HG02938 (cell line): ENCODE results near the gene GCNT4.
"Not testable (repeated sequence)": the region's sequence is repeated elsewhere in the genome, so short reads cannot be mapped to it uniquely, and the experiment has no call there.

ENCODE experiments used
- ATAC-seq: cut with Tn5 transposase; IDR thresholded peaks from one replicate; pipeline ENCODE4 v1.9.1; 2021; ENCODE audit warnings: mild to moderate bottlenecking, moderate library complexity; ENCODE audit not compliant: unreplicated experiment

Gene GCNT4, protein sequence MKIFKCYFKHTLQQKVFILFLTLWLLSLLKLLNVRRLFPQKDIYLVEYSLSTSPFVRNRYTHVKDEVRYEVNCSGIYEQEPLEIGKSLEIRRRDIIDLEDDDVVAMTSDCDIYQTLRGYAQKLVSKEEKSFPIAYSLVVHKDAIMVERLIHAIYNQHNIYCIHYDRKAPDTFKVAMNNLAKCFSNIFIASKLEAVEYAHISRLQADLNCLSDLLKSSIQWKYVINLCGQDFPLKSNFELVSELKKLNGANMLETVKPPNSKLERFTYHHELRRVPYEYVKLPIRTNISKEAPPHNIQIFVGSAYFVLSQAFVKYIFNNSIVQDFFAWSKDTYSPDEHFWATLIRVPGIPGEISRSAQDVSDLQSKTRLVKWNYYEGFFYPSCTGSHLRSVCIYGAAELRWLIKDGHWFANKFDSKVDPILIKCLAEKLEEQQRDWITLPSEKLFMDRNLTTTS

DNA sequence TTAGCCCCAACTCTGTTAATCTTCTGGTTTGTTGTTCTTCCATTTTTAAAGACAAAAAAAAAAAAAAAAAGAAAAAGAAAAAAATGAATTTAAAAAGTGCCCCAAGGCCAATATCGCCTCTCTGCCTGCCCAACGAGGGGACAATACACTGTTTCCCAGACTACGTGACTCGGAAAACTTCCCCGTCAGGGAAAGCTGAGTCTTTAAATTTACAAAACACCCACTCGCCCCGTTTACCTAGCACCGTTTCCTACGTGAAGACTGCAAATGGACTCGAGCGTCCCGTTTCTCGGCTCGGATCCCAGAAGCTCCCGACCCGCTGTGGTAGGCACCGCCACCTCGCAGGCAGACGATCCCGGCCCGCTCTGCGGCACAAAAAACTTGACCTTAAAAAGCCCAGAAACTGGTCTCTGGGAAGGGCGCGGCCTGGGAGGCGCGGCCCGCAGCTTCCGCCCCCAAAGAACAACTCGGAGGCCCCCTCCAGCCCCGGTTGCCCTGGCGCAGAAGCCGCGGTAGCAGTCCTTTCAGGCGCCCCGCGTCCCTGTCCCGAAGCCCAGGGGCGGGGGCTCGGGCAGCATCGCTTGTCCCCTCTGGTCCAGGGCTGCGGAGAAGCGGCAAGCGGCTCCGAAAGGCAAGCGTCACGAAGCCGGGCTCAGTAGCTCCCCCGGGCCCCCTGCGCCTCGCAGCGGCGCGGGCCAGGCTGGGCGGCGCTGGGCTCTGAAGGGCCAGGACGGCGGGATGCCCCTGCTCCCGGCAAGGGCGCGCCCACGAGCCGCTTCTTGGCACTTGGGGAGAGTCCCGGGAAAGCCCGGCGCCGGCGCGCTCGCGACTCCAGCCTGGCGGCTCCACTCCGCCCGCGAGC is at the start of gene GCNT4:
Gene GCNT4, minus strand, starts transcription at position 367 of the 862 bp plus-strand sequence. CDS start 22,521 bp downstream, outside the sequence.
- no peak for ATAC-seq

DNA sequence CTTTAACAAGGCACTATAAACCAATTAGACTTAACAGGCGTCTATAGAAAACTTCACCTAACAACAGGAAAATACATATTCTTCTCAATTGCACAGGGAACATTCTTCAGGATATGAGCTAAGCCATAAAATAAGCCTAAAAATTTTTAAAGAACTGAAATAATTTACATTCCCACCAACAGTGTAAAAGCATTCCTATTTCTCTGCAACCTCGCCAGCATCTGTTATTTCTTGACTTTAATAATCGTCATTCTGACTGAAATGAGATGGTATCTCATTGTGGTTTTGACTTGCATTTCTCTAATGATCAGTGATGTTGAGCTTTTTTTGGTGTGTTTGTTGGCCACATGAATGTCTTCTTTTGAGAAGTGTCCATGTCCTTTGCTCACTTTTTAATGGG is 43.6 kb upstream of the GCNT4 start:
- ATAC-seq: not testable (repeated sequence)

DNA sequence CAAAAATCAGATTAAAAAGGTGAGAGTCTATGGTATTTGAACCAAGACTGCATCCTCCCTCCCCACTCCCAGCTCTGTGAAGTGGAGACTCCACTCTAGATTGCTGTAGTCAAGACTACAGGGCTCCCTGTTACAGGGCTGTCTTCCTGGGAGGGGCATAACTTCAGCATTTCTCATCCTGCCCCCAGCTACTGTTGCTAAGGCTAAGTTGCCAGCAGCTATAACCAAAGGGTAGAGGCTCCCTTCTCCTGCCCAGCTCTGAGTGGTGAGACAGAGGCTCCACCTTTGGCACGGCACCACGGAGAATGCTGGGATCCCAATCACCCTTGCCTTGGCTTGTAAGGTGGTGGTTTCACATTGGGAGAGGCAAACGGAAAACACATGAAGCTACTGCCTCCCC is 39.2 kb upstream of the GCNT4 start:
- ATAC-seq: no peak

- no peak for ATAC-seq
Observed at GRCh38 chr5:75089662-75090061, 37.3 kb upstream of the GCNT4 start.

- ATAC-seq: no peak
Observed at GRCh38 chr5:75089137-75089536, 36.8 kb upstream of the GCNT4 start.

DNA sequence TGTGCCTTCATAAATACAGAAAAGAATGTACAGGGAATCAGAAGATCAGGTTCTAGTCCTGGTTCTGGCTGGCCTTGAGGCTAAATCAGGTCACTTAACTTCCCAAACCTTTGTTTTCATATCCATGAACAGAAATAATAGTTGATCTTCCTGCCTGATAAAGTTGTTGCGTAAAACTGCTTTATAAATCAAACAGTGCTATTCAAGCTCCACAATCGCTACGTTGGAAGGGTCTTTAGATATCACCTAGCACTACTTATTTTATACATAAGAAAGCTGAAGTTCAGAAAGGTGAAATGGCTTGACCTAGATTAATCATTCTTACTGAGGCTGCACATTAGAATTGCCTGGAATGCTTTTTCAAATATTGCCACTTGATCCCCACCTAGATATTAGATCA is 36.3 kb upstream of the GCNT4 start:
- ATAC-seq: no peak

- no peak for ATAC-seq
Observed at GRCh38 chr5:75081510-75081909, 29.2 kb upstream of the GCNT4 start.

GRCh38 chr5:75079346-75079745 is 27.0 kb upstream of the GCNT4 start:
- not testable (repeated sequence) for ATAC-seq

- ATAC-seq: no peak
Observed at GRCh38 chr5:75078027-75078426, 25.7 kb upstream of the GCNT4 start.

- no peak for ATAC-seq
Observed at GRCh38 chr5:75072061-75072460, 19.7 kb upstream of the GCNT4 start.

DNA sequence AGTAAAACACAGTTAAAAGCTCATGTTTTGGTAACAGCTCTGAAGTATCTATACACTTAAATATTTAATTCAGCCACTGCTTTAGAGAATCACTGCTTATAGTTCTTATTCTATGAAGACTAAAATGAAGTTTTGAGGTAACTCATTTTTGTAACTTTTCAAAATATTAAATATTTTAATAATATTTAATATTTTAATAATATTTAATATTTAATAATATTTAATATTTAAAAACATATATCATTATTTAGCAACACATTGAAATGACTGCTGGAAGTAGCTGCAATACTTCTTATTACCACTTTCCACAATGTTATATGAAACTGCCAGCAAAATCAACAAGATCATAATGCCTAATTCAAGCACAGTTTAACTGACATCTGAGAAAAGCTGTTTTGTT is 18.7 kb upstream of the GCNT4 start:
- no peak for ATAC-seq

DNA sequence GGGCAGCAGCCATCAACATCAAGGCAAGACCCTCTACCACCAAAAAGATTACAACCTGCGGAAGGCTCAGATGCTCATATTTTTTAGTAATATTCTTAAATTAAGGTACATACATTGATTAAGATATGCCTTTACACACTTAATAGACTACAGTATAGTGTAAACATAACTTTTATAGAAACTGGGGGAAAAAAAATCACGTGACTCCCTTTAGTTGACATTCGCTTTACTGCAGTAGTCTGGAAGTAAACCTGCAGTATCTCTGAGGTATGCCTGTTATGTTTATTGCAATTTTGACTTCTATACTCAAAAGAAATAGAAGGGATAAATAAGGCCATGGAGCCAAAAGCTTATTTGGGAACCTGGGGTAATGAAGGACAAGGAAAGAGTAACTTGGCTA is 15.1 kb upstream of the GCNT4 start:
- ATAC-seq: no peak

DNA sequence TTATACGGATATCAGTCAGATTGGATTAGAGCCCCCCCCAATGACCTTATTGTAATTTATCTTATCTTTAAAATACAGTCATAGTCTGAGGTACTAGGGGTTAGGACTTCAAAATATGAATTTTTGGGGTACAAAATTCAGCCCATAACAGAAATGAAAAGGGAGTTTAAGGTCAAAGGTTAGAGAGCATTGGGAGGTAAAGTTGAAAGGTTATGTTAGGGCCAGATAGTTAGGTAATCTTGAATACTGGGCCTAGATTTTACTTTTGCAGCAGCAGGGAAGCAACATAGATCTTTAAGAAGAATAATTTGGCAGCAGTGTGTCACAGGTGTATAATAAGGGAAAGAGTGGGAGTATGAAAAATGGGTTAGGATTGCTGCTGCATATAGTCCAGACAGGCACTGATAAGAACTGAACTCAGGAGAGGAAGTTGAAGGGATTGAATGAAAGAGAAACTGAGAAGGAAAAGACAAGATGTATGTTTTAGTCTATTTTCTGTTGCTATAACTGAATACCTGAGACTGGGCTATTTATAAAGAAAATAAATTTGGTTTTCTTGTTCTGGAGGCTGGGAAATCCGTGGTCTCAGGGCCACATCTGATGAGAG is 10.7 kb upstream of the GCNT4 start:
- no peak for ATAC-seq

DNA sequence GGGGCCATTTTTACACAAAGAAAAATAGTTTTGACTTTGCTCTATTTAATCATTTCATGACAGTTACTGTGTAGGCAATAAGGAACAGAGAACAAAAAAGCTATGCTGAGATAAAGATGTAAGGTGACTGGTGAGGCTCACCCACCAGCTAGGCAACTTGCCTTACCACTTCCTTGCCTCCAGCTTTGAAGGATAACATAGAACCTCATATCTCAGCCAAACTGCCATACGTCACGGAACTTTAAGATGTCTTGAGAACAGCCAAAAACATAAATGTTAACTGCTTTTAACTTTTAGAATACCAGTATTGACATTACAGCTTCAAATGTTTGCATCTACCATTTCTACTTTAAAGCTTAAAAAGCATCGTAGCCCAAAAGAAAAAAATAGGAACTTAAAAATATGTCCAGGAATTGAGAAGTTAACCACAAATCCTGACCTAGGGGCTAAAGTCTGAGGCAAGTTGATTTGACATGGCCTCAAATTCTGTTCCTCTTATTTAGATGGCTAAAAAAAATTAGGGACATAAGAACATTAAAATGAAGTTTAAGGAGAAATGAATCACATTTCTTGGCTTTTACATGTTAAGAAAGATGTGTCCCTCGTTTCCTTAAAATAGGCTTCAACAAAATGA is 7.7 kb upstream of the GCNT4 start:
- no peak for ATAC-seq

DNA sequence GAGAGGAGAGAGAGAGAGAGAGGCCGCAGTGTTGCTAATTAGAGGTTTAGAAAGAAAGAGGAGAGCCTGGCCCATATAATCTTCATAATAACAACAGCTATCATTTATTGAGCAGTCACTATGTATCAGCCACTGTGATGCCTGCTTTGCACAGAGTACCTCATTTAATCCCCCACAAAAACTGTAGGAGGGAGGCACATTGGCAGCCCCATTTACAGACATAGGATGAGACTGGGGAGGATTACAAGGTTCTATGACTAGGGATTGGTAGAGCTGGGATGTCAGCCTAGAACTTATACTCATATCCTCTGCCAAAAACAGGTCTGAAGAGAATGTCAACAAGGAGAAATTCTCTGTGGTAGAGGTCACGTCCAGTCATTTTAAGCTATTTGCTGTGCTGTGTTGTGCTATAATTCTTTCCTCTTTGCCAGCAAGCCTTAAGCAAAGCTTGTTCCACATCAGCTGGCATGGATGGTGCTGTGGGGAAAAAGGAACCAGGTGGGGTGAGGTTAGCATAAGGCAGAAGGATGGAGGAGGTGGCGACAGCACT is 6.7 kb upstream of the GCNT4 start:
- ATAC-seq: no peak

DNA sequence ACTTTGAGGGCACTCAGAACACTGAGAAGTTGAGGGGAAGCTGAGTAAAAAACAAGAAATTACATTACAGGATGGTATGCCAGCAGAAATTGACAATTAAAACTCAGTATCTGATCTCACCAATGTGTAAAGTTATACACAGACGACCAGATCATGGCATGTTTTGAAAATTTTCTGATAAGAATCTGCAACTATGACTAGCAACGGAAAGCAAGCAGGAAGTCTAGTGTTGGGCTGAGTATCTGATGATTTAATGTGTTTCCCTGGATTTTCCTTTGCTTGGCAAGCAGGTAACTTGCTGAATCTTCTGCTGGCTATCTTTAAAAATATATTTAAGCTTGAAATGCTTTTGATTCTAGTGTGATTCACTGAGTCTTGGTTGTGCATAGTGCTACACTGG is 5.2 kb upstream of the GCNT4 start:
- ATAC-seq: no peak

GRCh38 chr5:75055727-75056144 is 3.4 kb upstream of the GCNT4 start:
- ATAC-seq: no peak

GRCh38 chr5:75054134-75054930 is 2.0 kb upstream of the GCNT4 start:
- ATAC-seq: no peak

- no peak for ATAC-seq
Observed at GRCh38 chr5:75053304-75054133, 1.2 kb upstream of the GCNT4 start.
